BLaER1 (cell line): Measurements from ENCODE around the gene GLIPR1L1.

Experiments used
- H3K27ac ChIP-seq: shearing (Covaris generic); formaldehyde crosslinking; 2 replicates; pipeline ENCODE4 v1.8.1; 2022
- H3K27me3 ChIP-seq: shearing (Covaris generic); formaldehyde crosslinking; 2 replicates; pipeline ENCODE4 v1.8.1; 2022
- H3K36me3 ChIP-seq: shearing (Covaris generic); formaldehyde crosslinking; 2 replicates; pipeline ENCODE4 v1.8.1; 2022
- H3K4me1 ChIP-seq: shearing (Covaris generic); formaldehyde crosslinking; 2 replicates; pipeline ENCODE4 v1.8.1; 2022
- H3K4me2 ChIP-seq: shearing (Covaris generic); formaldehyde crosslinking; 2 replicates; pipeline ENCODE4 v1.8.1; 2022
- H3K4me3 ChIP-seq: shearing (Covaris generic); formaldehyde crosslinking; 2 replicates; pipeline ENCODE4 v1.8.1; 2022
- H3K9ac ChIP-seq: shearing (Covaris generic); formaldehyde crosslinking; 2 replicates; pipeline ENCODE4 v1.8.1; 2022
- H3K9me3 ChIP-seq: shearing (Covaris generic); formaldehyde crosslinking; 2 replicates; pipeline ENCODE4 v1.8.1; 2022
- H4K20me1 ChIP-seq: shearing (Covaris generic); formaldehyde crosslinking; 2 replicates; pipeline ENCODE4 v1.8.1; 2022
- Cebpa-rat ChIP-seq: shearing (Covaris generic); IDR thresholded peaks from 2 replicates; pipeline ENCODE4 v1.8.1; 2022

The GLIPR1L1 gene

DNA sequence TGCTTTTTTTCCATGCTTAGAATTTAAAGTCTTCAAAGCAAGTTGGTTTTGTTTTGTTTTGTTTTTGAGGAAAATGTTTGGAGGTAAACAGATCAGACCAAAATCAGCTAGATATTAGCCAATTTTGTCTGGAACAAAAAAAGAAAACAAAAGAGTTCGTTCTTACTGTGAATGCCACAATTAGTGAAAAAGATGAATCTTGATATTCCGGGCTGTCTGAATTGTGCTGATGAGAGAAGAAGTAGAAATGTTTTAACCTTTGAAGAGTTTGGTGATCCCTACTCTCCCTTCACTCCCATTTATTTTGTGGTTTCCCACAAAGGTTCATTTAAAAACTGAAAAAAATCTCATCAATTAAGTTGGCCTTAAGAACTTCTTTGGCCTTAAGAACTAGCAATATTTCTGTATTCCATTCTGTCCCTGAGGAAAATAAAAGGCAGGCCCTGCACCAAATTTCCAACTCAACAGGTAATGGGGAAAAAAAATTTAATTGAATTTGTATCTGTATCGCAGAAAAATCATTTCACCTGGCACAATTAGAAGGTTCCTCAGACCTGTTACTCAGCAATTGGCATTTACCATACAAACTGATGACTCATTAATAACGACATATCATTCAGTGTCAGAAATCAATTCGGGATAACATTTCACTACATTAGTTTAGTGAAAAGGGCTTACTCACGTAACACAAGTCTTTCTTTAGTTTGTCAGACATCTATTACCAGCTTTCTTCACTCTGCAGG lies 55.9 kb downstream of the GLIPR1L1 start:
- H3K4me1 ChIP-seq, result no peaks in the 10 kb centered on the region
- peaks cover 6% of the 10 kb centered on the region; the same call in 1 of the 2 replicates for H3K9me3 ChIP-seq
- no peak overlapping the region for H3K9ac ChIP-seq
- H4K20me1 ChIP-seq, result no peaks in the 10 kb centered on the region
- no peak overlapping the region for H3K4me3 ChIP-seq
- no peak overlapping the region for H3K27ac ChIP-seq
- H3K36me3 ChIP-seq, result no peaks in the 10 kb centered on the region
- TF ChIP-seq Cebpa-rat, result no peak
- H3K4me2 ChIP-seq, result no peak overlapping the region
- no peaks in the 10 kb centered on the region for H3K27me3 ChIP-seq

DNA sequence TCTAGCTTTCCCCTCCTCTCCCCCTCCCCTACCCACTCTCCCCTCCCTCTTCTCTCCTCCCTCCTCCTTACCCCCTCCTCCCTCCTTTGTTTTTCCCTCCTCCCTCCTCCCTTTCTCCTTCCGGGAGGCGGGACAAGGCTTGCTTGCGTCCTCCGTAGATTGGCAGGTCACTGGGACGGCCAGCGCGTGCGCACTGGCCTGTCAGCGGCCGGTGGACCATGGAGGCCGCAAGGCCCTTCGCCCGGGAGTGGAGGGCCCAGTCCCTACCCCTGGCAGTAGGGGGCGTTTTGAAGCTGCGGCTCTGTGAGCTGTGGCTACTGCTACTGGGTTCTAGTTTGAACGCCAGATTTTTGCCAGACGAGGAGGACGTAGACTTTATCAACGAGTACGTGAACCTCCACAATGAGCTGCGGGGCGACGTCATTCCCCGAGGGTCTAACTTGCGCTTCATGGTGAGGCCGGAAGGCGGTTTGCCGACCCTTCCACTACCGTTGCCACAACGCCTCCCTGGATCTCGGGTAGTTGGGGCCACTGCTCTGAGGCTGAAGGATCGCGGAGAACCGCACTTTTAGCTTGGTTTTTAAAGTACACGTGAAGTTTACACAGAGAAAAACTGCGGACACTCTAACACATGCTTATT lies 56.5 kb downstream of the GLIPR1L1 start, which contains the start of gene GLIPR1L2:
Gene GLIPR1L2, plus strand, starts transcription at position 191 of the 640 bp plus-strand sequence. Its CDS starts 28 bp downstream, at position 219.
- H3K9ac ChIP-seq, result no peak within 1 kb of the TSS
- no peak for TF ChIP-seq Cebpa-rat
- peaks cover 6% of the 10 kb centered on the region; the same call in 1 of the 2 replicates for H3K9me3 ChIP-seq
- no peak within 1 kb of the TSS for H3K4me2 ChIP-seq
- no peaks in the 10 kb centered on the region for H4K20me1 ChIP-seq
- H3K27me3 ChIP-seq, result no peaks in the 10 kb centered on the region
- H3K4me1 ChIP-seq, result no peaks in the 10 kb centered on the region
- no peak within 1 kb of the TSS for H3K4me3 ChIP-seq
- no peak within 1 kb of the TSS for H3K27ac ChIP-seq
- no peaks in the 10 kb centered on the region for H3K36me3 ChIP-seq

DNA sequence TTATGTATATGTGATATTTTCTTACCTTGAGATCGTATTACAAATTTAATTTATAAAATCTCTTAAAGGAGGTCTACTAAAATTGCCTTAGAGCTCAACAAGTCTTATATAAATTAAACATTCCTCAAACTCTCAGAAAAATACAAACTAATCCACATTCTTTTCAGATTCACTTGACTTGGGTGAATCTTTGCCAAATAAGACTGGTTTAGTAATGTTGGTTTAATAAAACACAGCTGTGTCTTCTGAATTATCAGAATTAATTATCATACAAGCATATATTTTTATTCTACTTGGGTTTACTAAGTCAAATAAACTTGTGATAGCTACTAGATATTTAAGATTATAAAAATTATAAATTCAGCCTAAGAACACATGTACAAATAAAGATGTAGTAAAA lies 69.8 kb downstream of the GLIPR1L1 start:
- Histone ChIP-seq H3K36me3 (no peaks in the 10 kb centered on the region), H3K9me3 (no peaks in the 10 kb centered on the region), H4K20me1 (no peaks in the 10 kb centered on the region), H3K27me3 (no peaks in the 10 kb centered on the region), H3K4me1 (no peaks in the 10 kb centered on the region), H3K9ac (no peak overlapping the region), H3K27ac (no peak overlapping the region), H3K4me2 (no peak overlapping the region), H3K4me3 (no peak overlapping the region)
- TF ChIP-seq Cebpa-rat, result no peak

DNA sequence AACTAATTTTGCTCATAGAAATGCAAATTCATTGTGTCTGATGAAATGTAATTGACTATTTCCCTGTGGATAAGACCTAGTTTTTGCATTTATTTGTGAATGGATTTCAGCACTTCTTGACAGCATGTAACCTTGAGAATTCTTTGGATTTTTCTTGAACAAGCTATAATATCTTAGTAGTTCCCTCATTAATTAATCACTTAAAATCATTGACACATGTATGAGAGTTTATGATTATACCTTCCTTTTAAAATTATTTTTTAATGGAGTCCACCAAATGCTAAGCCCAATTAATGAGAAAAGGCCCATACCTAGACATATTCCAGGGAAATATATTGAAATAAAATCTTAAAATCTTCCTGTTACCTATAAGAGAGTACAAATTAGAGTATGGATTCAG lies 73.2 kb downstream of the GLIPR1L1 start:
- TF ChIP-seq Cebpa-rat, result no peak
- H3K4me2 ChIP-seq, result no peak overlapping the region
- H3K9ac ChIP-seq, result no peak overlapping the region
- no peaks in the 10 kb centered on the region for H4K20me1 ChIP-seq
- H3K4me1 ChIP-seq, result no peaks in the 10 kb centered on the region
- no peaks in the 10 kb centered on the region for H3K27me3 ChIP-seq
- H3K27ac ChIP-seq, result no peak overlapping the region
- H3K4me3 ChIP-seq, result no peak overlapping the region
- no peaks in the 10 kb centered on the region for H3K9me3 ChIP-seq
- H3K36me3 ChIP-seq, result no peaks in the 10 kb centered on the region

DNA sequence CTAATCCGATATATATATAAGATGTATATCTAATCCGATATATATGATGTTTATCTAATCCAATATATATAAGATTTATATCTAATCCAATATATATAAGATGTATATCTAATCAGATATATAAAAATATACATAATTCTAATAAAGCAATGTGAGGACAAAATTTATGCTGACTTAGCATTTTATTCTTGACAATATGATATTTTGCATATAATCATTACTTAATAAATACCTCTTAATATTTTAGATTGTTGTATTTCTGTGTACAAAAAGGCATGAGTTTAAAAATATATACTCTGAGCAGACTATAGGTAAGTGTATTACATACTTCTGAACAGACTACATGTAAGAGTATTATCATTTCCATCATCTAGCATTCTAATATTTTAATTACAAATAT lies 75.4 kb downstream of the GLIPR1L1 start:
- TF ChIP-seq Cebpa-rat, result no peak
- Histone ChIP-seq H3K4me3 (no peak overlapping the region), H3K27ac (no peak overlapping the region)

DNA sequence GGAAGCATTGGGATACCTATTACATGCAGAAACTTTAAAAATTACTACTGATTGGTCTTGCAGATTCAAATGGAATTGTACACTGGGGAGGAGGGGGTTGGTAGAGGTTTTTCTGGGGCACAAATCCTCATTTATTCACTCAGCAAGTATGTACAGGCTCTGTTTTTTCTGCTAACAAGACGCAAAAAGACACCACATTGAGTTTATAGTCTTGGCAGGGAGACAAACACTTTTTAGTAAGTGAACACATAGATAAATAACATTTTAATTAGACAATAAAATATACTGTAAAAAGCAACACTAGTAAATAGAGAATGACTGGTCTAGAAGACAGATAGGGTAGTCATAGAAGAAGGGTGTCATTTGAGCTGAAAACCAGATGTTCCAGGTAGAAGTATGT lies 80.2 kb downstream of the GLIPR1L1 start:
- Histone ChIP-seq H3K4me2 (no peak overlapping the region), H4K20me1 (no peaks in the 10 kb centered on the region), H3K9ac (no peak overlapping the region), H3K4me1 (no peaks in the 10 kb centered on the region), H3K4me3 (no peak overlapping the region), H3K27me3 (no peaks in the 10 kb centered on the region), H3K36me3 (no peaks in the 10 kb centered on the region), H3K27ac (no peak overlapping the region), H3K9me3 (no peaks in the 10 kb centered on the region)
- TF ChIP-seq Cebpa-rat, result no peak

More for the DNA sequence above, 75.4 kb downstream of the GLIPR1L1 start:
- no peaks in the 10 kb centered on the region for H3K9me3 ChIP-seq
- H4K20me1 ChIP-seq, result no peaks in the 10 kb centered on the region
- no peaks in the 10 kb centered on the region for H3K36me3 ChIP-seq
- no peak overlapping the region for H3K9ac ChIP-seq
- no peak overlapping the region for H3K4me2 ChIP-seq
- no peaks in the 10 kb centered on the region for H3K4me1 ChIP-seq
- no peaks in the 10 kb centered on the region for H3K27me3 ChIP-seq

DNA sequence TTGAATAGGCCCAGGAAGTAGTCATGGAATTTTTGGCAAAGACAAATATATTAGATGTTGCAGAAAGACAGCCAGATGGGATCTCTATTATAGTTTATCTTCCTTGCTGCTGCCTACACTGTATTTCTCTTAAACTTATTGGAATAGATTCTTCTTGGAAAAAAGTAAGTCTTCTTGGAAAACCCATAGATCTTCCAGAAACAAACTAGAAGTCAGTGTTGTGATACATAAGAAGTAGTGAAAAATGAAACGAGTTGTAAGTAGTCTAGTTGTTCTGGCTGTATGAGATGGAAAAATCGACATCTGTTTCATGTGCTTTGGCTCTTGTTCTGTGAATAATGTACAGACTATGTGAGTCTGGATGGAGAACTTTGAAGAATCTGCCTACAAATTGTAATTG lies 85.4 kb downstream of the GLIPR1L1 start:
- no peaks in the 10 kb centered on the region for H4K20me1 ChIP-seq
- no peaks in the 10 kb centered on the region for H3K36me3 ChIP-seq
- H3K27me3 ChIP-seq, result no peaks in the 10 kb centered on the region
- TF ChIP-seq Cebpa-rat, result no peak
- H3K9me3 ChIP-seq, result no peaks in the 10 kb centered on the region
- no peaks in the 10 kb centered on the region for H3K4me1 ChIP-seq
- no peak overlapping the region for H3K9ac ChIP-seq
- no peak overlapping the region for H3K4me3 ChIP-seq
- H3K27ac ChIP-seq, result no peak overlapping the region
- no peak overlapping the region for H3K4me2 ChIP-seq
